Fibroblast of lung (primary cell): ENCODE measurements around the gene SULF2.

Source experiments
- EZH2 ChIP-seq: IDR thresholded peaks from 2 replicates; pipeline ENCODE4 v1.5.1; 2012; ENCODE audit warnings: low read length, control low read depth, mild to moderate bottlenecking; ENCODE audit errors: missing control alignments
- TF ChIP-seq, protein P1 (sequence below), 2 donors: IDR thresholded peaks in 1 of 2; conservative IDR thresholded peaks in 1 of 2; 1 replicate in 1 of 2; 2 replicates in 1 of 2; pipeline ENCODE4 v1.5.1; 2011 to 2012; ENCODE audit warnings: low read length in 2 of 2, control low read depth in 1 of 2, inconsistent platforms in 1 of 2, low read depth in 1 of 2, mild to moderate bottlenecking in 1 of 2

DNA sequence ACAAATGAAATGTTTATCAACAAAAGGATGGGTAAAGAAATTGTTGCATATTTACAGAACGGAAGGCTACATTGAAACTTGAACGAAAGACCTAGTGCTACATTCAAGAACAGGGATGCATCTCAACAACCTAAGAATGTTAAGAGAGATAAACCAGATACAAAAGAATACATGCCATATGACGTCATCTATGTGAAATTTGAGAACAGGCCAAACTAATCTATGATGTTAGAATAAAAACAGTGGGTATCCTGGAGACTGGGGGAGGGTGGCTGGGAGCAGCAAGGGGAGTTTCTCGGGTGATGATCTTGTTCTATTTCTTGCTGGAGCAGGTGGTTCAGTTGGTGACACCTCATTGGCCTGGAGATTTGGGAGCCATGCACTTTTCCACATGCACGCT, 81.5 kb downstream of the SULF2 start:
- TF ChIP-seq, protein P1, sequence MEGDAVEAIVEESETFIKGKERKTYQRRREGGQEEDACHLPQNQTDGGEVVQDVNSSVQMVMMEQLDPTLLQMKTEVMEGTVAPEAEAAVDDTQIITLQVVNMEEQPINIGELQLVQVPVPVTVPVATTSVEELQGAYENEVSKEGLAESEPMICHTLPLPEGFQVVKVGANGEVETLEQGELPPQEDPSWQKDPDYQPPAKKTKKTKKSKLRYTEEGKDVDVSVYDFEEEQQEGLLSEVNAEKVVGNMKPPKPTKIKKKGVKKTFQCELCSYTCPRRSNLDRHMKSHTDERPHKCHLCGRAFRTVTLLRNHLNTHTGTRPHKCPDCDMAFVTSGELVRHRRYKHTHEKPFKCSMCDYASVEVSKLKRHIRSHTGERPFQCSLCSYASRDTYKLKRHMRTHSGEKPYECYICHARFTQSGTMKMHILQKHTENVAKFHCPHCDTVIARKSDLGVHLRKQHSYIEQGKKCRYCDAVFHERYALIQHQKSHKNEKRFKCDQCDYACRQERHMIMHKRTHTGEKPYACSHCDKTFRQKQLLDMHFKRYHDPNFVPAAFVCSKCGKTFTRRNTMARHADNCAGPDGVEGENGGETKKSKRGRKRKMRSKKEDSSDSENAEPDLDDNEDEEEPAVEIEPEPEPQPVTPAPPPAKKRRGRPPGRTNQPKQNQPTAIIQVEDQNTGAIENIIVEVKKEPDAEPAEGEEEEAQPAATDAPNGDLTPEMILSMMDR (conservative IDR thresholded peaks at IDR 0.05 in 1 of 2, IDR thresholded peaks at IDR 0.05 in 1 of 2; ENCODE audit: low read depth in 1 of 2, low read length in 2 of 2): no peak
- TF ChIP-seq EZH2: no peak
